NCI-H526 treated with DMSO at 0.1 percent for 48 hours (cell line): ENCODE data around the gene SNAPC4.

ENCODE experiments used
- DNase-seq: peaks from one replicate; lab custom pipeline; 2025; lab: John Stamatoyannopoulos, UW

SNAPC4 gene

DNA sequence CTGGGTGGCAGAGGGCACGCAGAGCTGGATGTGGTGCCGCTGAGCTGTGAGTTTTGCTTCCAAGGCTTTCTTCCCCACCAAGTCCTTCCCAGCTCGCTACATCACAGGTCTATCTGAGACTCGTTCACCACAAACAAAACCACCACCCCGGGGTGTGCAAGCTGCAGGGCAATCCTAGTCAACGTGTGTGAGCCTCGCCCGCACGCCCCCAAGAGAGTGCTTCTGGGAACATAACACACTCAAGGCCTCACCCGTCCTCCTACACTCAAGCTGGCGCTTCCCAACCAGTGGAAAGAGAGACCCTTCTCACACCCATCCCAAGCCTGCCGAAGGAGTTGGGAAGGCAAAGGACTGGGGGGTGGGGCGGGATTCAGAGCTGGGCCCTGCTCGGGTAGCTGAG, 10.6 kb downstream of the SNAPC4 start:
- DNase-seq = no peak

DNA sequence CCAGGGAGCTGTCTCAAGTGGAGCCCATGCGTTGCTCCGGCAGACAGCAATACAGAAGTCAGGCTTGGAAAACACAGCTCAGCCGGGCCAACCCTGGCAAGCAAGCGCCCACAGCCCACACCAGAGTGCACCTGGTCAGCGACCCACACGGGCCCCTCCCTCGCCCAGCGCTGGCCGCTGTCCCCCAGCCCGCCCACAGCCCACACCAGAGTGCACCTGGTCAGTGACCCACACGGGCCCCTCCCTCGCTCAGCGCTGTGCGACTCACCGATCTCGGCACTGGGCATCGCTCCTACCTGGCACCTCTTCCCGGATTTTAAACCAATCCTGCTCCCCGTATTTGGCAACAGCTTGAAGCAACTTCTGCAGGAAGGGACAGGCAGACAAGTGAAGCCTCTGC, 12.8 kb downstream of the SNAPC4 start:
- DNase-seq = no peak

DNA sequence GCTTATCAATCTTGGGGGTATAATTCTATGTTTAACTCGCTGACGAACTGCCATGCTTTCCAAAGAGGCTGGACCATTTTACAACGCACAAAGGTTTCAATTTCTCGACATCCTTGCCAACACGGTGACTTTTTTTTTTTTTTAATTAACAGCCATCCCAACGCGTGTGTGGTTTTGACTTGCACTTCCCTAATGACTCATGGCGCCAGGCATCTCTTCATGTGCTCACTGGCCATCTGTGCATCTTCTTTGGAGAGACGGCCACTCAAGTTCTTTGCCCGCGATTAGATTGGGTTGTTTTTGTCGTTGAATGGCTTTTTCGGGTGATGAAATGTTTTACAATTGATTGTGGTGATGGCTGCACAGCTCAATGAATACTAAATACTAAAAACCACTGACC, 14.0 kb downstream of the SNAPC4 start:
- DNase-seq = no peak

DNA sequence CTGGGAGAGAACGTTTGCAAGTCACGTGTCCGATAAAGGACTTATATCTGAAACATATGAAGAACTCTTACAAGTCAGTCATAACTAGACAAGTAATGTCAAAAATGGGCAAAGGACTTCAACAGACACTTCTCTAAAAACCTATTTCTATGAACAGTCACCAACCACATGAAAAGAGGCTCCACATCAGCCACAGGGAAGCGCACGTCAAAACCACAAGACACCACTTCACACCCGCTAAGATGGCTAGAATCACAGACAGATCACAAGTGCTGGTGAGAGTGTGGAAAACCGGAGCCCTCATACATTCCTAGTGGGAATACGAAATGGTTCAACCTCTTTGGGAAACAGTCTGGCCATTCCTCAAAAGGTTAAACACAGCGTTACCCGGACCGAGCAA, 15.0 kb downstream of the SNAPC4 start:
- no peak for DNase-seq

DNA sequence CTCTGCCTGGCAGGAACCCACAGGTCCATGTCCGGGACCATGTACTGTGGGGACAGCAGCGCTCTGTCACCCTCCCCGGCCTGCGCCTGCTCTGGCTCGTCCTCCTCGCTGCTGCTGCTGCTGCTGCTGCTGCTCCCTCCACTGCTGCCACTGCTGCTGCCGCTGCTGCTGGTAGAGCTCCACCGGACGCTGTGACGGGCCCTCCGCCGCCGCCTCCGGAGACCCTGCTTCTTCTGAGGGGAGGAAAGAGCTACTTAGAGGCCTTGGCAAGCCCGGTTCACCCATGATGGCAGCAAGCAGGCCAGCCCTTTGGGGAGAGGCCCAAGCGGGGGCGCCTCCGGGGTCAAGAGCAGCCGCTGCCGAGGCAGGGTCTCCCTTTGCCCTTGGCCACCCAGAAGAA, 16.5 kb downstream of the SNAPC4 start:
- no peak for DNase-seq

DNA sequence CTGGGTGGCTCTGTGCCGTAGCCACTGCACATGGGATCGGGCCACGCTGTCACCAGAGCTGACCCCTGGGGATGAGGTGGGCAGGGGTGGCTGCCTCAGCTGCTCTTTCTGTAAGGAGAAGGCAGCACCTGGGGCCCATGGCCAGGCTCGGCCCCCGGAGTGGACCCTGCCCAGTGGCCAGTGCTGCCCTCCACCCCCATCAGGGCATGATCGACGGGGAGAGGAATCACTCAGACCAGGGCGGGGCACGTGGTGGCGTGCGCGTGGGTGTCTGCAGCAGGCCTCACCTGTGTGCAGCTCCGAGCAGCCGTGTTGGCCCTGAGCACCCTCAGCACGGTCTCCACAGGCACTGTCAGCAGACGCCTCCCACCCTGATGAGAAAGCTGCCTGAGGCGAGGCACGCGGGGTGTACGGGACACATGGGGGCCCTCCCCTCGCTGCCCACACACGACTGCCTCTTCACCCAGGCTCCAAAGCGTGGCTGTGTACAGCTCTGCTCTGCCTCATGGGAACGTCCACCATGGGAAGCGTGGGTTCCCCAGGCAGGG, 17.9 kb downstream of the SNAPC4 start:
- no peak for DNase-seq

DNA sequence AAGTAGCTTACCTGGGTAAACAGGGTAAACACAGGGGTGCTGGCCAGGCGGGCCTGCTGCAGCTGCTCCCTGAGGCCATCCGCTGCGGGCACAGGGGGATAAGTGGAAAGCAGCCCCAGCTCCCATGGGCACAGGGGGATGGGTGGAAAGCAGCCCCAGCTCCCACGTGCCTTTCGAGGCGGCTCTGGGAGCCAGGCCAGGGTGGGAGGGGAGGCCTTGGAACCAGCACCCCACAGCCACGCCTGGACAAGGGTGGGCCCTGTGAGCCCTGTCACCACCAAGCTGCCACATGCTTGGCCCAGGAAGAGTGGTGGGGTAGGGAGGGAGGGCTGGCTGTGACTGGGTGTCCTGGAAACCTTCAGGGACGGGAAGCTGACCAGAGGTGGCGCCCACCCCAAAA, 18.7 kb downstream of the SNAPC4 start:
- no peak for DNase-seq

DNA sequence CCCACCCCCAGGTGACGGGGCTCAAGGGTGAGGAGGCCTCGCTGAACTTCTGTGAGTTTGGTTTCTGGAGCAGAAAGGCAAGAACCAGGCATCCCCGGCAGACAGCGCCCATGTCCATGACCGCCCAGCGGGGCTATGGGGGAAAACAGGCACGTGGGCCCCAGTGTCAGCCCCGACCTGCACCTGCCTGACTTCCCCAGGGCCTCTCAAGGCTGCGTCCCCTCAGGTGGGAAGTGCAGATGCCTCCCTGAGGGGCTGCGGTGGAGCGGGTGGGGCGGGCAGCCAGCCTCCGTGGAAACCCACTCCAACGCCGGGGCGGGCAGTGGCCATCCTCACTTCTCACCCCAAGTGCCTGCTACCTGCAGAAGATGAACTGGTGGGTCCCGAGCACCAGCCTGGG, 19.6 kb downstream of the SNAPC4 start:
- DNase-seq = no peak

DNA sequence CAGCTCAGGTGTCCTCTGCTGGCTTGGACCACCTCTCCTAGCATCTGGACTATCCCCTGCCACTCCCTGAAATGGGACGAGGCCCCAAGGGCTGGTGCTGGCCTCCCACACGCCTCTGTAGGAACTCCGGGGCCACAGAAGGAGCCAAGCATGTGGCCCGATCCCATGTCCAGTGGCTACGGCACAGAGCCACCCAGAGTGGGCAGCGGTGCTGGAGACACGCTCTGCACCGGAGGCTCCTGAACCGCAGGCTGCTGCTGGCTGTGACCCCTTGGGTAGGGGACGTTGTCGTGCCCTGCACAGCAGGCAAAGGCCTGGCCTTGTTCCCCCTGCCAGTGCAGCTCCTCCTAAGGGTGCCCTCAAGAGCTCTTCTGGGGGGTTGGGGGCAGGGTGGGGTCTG, 20.1 kb downstream of the SNAPC4 start:
- DNase-seq = no peak

DNA sequence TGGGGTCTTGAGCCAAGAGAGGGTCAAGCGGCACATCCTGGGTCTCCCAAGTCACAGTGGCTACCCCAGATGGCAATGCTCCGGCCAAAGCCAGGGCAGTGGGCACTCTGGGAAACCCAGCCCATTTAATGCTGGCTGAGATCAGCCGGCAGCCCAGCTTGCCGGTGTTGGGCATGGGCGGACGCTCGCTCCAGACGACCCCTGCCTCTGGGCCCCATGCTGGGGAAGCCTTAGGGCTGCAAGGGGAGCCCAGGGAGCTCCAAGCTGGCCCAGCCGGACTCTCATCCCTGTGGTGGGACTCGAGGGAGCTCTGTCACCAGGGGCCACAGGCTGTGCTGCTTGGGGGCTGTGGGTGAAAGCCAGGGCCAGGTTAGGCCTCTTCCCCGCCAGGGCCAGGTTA, 20.6 kb downstream of the SNAPC4 start:
- DNase-seq = no peak

DNA sequence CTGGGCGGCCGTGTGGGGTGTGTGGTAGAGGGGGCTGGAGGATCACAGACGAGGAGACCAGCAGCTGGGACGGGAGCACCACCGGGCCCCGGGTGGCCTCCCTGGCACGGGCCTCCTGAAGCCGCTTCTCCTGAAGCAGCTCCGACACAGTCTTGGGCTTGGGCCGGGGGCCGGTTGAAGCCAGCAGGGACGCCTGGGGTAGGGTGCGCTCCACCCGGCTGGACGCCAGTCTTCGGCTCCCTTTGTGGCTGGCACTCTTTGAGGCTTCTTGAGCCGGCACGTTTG, 21.0 kb downstream of the SNAPC4 start:
- DNase-seq = no peak

DNA sequence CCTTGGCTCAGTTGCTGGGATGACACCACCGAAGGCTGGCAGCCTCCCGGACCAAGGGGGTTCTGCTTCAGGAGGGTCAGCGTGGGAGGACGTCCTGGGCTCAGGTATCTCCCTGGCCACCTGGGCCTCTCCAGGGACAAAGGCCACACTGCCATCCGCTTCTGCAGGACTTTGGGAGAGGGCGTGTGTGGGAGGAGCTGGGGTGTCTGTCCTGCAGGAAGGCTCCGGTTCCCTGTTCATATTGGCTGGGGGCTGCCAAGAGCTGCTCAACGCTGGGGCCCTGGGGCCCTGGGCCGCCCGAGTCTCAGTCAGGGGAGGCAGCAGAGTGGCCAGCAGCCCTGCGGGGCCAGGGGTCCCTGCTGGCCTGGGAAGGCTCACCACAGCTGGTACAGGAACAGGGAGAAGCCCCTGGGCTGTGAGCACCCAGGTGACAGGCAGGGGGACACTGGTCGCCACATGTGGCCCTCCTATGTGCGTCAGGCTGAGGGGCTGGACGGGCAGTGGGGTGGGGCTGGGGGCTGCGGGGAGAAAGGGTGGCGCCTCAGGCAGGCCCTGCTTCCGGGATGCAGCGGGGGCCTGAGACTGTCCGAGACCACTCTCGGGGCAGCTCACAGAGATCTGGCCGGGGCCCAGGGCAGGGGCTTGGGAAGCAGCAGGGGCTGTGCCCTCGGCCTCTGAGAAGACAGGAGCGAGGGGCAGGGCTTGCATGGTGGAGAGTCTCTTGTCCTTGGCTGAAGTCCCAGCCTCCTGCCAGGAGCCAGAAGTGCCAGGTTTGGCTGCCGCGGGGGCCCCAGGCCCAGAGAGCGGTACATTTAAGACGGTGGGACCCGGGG, 21.6 kb downstream of the SNAPC4 start:
- DNase-seq = no peak

DNA sequence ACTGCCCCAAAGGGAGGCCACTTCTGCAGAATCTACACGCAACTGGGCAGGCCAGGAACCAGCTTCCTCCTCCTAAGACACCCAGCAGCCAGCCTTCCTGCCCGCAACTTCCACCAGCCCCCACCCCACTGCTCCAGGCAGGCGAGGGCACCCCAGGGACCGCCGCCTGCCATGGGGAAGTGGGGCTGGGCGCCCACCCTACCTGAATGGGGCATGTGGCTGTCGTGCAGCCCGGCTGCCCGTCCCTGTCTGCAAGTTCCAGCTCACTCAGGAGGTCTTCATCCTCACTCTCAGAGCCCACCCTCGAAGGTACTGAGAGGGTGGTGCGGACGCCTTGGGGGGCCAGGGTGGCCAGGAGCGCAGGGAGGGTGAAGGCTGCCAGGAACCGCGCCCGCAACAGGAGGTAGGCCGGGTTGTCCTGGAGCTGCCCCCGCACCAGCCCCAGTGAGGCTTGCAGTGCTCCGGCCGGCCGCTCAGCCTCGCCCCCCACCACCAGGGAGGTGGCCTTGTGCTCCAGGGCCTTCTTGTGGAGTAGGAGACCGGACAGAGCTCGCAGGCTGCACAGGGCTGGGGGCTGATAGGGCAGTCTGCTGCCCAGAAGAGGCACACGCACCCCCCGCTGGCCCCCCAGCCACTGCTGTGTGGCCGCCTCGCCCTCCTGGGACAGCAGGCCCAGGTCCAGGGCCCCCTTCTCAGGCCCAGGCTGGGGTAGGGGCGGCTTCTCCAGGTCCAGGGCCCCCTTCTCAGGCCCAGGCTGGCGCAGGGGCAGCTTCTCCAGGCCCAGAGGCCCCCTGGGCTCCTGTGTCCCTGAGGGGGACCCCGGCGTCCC, 22.4 kb downstream of the SNAPC4 start:
- no peak for DNase-seq

DNA sequence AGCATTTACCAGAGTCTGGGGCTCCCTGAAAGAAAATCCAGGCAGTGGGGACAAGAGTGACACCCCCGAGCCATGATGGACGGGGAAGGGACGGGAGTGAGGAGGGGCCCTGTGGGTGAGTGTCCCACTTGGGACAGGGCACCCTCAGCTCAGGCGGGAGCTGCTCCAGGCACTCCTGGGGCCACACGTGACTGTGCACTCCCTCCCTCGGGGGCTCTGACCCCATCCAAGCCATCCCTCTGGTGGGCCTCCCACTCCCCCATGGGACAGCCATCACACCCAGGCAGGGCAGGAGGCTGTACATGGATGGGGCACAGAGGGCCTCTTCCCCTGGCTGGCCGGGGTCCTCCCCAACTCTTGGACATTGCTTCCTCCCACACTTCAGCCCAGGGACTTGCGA, 23.5 kb downstream of the SNAPC4 start:
- no peak for DNase-seq

DNA sequence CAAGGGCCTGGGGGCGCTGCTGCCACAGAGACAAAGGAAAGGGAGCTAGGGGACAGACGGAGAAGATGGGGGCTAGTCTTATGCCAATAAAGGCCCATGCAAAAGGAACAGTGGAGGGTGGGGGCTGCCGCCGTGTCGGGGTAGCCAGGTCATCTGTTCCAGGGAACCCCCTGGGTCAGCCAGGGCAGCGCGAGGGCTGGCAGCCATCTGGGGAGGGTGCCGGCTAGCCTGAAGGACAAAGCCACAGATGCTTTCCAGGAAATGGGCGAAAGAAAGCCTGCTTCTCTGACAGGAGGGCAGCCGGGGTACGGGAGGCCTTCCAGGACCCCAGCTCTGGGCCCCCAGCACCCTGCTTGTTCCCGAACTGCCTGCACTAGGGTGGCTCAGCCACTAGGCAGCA, 24.9 kb downstream of the SNAPC4 start:
- DNase-seq = no peak

DNA sequence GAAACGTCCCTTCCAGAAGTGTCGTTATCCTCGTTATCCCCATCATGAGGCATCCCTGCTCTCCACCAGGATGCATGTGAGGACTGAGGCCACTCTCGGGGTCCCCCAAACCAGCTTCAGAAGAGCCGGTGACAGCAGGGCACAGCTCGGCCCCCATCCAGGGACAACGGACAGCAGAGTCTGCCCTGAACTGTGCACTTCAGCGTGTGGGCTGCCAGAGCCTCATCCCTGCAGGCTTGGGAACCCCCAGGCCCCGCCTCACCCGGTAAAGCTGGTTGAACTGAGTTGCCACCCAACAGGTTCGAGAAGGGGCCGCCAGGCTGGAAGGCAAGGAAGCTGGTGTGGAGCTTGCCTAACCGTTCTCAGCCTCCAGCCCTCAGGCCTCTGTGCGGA, 25.8 kb downstream of the SNAPC4 start:
- DNase-seq = no peak

DNA sequence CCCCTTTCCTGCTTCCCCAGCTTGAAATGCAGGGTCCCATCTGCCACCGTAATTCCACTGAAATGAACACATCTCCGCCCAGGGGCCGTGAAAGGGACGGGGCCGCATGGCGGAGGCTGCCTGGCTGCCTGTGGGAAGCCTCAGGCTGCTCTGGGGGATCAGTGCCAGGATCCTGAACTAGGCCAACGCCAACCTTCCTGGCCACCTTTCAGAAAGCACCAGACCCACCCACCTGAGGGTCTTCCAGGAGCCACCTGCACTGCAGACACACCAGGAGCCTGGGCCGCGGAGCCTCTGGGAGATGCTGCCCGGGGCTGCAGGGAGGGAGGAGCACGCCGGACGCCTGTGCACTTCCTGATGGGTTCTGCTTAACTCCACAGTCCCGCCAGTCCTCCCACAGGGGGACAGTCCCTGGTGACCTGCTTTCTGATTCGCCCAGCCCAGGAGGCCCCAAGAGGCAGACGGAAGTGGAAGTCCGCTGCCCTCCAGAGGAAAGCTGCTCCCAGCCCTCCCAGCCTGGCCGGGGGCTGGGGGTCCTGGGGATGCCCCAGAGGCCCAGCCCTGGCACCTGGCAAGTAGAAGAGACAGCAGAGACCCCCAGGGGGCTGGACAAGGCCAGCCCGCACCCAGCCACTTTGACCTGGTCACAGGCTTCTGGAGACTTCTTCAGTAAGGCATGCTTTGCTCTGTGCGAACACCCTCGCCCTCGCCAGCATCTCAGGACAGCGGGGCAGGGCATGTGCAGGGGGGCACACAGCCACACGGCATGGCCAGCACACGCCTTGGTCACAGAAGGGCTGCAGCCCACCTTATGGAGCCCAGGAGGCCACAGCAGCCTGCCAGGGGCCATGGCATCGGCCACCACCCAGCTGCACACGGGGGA, 26.4 kb downstream of the SNAPC4 start, which contains the start of gene CARD9:
CARD9 (minus strand) TSS at position 370 of the 883 bp plus-strand sequence. CDS start 1,591 bp downstream, outside the sequence.
- DNase-seq = no peak

DNA sequence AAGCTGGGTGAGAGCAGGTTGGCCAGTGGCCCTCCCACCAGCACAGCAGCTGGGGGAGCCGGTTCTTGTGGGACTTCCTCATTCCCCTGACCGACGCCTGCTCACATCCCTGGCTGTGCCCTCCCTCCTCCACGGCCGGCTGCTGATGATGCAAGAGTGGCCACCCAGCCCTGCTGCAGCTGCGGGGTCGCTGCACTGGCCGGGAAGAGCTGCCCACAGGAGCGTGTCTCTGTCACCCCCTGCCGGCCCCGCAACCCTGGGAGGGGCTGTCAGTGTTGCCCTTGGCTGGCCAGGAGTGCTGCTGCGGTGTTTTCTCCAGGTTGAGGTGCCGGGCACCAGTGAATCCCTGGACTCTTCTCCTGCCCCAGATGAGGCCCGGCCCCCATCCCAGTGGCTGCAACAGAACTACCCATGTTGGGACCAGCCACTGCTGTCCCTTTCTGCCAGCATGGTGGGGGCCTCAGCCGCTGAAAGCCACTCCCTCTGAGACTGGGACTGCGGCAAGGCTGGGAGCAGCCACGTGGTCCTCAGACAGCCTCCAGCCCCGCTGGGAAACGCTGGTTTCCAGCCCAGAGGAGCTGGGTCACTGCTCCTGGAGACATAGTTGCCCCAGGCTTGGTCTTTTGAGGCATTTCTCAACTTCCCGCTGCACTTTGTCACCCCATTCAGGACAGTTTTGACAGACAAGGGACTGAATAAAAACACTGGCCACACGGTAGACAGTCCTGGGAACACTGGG, 27.2 kb downstream of the SNAPC4 start:
- no peak for DNase-seq

DNA sequence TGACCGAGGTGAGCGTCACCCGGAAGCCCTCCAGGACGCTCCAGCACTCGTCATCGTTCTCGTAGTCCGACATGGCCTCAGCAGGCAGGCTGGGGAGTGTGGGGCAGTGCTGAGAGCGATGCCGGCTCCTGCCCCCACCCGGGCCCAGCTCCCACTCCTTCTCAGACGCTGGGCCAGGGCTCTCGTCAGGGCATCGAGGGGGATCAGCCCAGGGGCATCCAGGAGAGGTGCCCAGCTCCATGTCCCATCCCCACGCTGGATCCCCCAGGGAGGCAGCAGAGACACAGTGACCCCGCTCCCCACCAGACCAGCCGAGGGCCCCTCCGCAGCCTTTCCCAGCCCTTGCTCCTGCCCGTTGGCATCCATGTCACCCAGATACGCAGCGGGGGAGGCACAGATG, 28.0 kb downstream of the SNAPC4 start:
- no peak for DNase-seq

DNA sequence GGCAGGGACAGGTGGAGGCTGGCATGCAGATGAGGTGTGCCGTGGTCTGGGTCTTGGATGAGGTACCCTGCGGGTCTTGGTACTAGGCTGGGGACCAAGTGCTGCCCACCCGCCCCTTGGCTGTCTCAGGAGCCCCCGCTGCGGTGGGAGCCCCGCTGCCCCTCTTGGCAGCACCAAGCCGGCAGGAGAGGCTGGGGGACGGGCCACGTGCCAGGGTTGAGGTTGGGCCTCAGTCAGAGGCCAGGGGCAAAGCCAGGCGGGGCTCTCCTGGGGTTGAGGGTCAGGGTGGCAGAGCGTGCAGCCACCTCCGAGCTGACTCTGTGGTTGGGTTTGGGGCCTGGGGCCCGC, 28.5 kb downstream of the SNAPC4 start:
- DNase-seq = no peak

DNA sequence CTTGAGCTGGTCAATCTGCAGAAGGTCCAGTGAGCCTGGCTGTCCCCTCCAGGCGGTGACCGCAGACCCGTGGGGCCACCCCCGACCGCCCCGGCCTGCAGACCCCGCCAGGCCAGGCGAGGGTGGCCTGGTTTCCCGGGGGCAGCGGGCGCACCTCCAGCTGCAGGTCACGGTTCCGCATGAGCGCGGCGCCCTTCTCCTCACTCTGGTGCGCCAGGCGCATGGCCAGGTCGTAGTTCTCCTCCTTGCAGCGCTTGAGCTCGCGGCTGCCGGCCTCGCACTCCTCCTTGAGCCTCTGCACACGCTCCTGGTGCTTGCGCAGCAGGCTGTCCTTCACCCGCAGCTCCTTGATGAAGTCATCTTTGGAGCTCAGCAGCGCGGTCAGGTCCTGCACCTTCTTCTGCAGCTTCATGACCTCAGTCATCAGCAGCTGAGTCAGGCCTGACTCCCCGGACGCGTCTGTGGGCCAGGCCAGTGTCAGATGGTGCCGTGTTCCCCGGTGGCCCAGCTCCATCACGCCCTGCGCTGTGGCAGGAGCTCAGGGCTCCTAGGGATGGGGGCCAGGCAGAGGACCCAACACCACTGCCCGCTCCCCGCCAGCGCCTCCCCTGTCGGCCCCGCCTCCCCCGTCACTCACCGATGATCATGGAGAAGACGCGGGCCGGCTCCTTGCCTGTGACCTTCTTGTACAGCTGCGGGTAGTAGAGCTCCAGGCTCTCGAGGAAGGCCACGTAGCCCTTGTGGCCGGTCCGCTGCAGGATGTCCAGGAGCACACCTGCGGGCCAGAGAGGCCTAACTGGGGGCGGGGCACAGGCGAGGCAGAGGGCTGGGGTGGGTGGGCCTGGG, 29.1 kb downstream of the SNAPC4 start:
- no peak for DNase-seq
